Duodenal mucosa (tissue), 2 donors: ENCODE data around the gene SSC4D.
"Not testable (repeated sequence)": the region's sequence is repeated elsewhere in the genome, so short reads cannot be mapped to it uniquely, and the experiment has no call there.

Source experiments
- H3K27ac ChIP-seq: one replicate; pipeline ENCODE4 v1.7.0; 2013; ENCODE audit warnings: low read depth, low read length
- H3K27me3 ChIP-seq, 2 donors: one replicate each; pipeline ENCODE4 v1.7.0; 2013; ENCODE audit warnings: low read length in 2 of 2, control low read depth in 1 of 2; ENCODE audit not compliant: insufficient read depth in 2 of 2, control insufficient read depth in 1 of 2
- H3K36me3 ChIP-seq, 2 donors: one replicate each; pipeline ENCODE4 v1.7.0; 2013; ENCODE audit warnings: low read length in 2 of 2, control low read depth in 1 of 2; ENCODE audit not compliant: insufficient read depth in 2 of 2, control insufficient read depth in 1 of 2
- H3K4me1 ChIP-seq, 2 donors: one replicate each; pipeline ENCODE4 v1.7.0; 2013; ENCODE audit warnings: low read length in 2 of 2, control low read depth in 1 of 2; ENCODE audit not compliant: insufficient read depth in 2 of 2, control insufficient read depth in 1 of 2
- H3K4me3 ChIP-seq, 2 donors: one replicate each; pipeline ENCODE4 v1.7.0; 2013; ENCODE audit warnings: low read length in 2 of 2, low read depth in 1 of 2
- H3K9ac ChIP-seq, 2 donors: one replicate each; pipeline ENCODE4 v1.7.0; 2013; ENCODE audit warnings: low read length in 2 of 2, low read depth in 1 of 2
- H3K9me3 ChIP-seq, 2 donors: one replicate each; pipeline ENCODE4 v1.7.0; 2013; ENCODE audit warnings: low read length in 2 of 2, control low read depth in 1 of 2; ENCODE audit not compliant: control insufficient read depth in 1 of 2

Gene SSC4D

GRCh38 chr7:76369018-76369417 lies 40.5 kb downstream of the SSC4D start:
- Histone ChIP-seq H3K4me1 (peaks cover 9 to 12% of the 10 kb centered on the region in 2 donors), H3K4me3 (no peak overlapping the region), H3K27me3 (no peaks in the 10 kb centered on the region), H3K9me3 (no peaks in the 10 kb centered on the region), H3K9ac (no peak overlapping the region), H3K27ac (no peak overlapping the region), H3K36me3 (no peaks in the 10 kb centered on the region)

- Histone ChIP-seq H3K4me1 (peaks cover 10 to 14% of the 10 kb centered on the region in 2 donors), H3K27ac (no peak overlapping the region), H3K36me3 (no peaks in the 10 kb centered on the region), H3K9me3 (no peaks in the 10 kb centered on the region), H3K4me3 (no peak overlapping the region), H3K27me3 (no peaks in the 10 kb centered on the region), H3K9ac (no peak overlapping the region)
These were observed 41.3 kb downstream of the SSC4D start for GRCh38 chr7:76368190-76368589.

GRCh38 chr7:76364198-76364584 lies 45.3 kb downstream of the SSC4D start:
- Histone ChIP-seq H3K36me3 (no peaks in the 10 kb centered on the region), H3K27me3 (no peaks in the 10 kb centered on the region), H3K4me3 (peak overlapping the region; percentile 26 to 36), H3K27ac (peak overlapping the region; percentile 41), H3K4me1 (peaks cover 15 to 17% of the 10 kb centered on the region in 2 donors), H3K9ac (peak overlapping the region; percentile 2 to 21), H3K9me3 (no peaks in the 10 kb centered on the region)

- Histone ChIP-seq H3K27ac (peak overlapping the region; percentile 41), H3K4me1 (peaks cover 15 to 17% of the 10 kb centered on the region in 2 donors)
- not testable (repeated sequence) for H3K4me3 ChIP-seq, H3K9me3 ChIP-seq, H3K9ac ChIP-seq, H3K36me3 ChIP-seq, H3K27me3 ChIP-seq
These were observed 45.7 kb downstream of the SSC4D start for GRCh38 chr7:76363754-76364153.

GRCh38 chr7:76359978-76360638 lies 49.4 kb downstream of the SSC4D start:
- H3K9ac ChIP-seq = peak overlapping the region; percentile 94 to 98

GRCh38 chr7:76359111-76359977 lies 50.2 kb downstream of the SSC4D start:
- no peaks in the 10 kb centered on the region for H3K9me3 ChIP-seq
- peak overlapping the region; percentile 99 for H3K27ac ChIP-seq
- H3K27me3 ChIP-seq = no peaks in the 10 kb centered on the region
- H3K4me3 ChIP-seq = peak overlapping the region; percentile 83 to 98
- peak overlapping the region; percentile 94 to 98 for H3K9ac ChIP-seq
- H3K4me1 ChIP-seq = peaks cover 27 to 32% of the 10 kb centered on the region in 2 donors
- peaks cover 0 to 5% of the 10 kb centered on the region in 2 donors for H3K36me3 ChIP-seq

More at GRCh38 chr7:76359978-76360638, 49.4 kb downstream of the SSC4D start:
- Histone ChIP-seq H3K27ac (no peak overlapping the region), H3K4me3 (peak overlapping the region in 1 of 2 donors; percentile 98), H3K27me3 (no peaks in the 10 kb centered on the region), H3K36me3 (peaks cover 0 to under 1% of the 10 kb centered on the region in 2 donors), H3K9me3 (no peaks in the 10 kb centered on the region), H3K4me1 (peaks cover 32 to 33% of the 10 kb centered on the region in 2 donors)

GRCh38 chr7:76358481-76359110 lies 50.9 kb downstream of the SSC4D start, which contains the start of gene YWHAG:
TSS of gene YWHAG (minus strand) at chr7:76358991. CDS start at chr7:76358808, 183 bp downstream.
- peak within 1 kb of the TSS; percentile 99 for H3K27ac ChIP-seq
- peaks cover 23 to 27% of the 10 kb centered on the region in 2 donors for H3K4me1 ChIP-seq
- H3K9ac ChIP-seq = peak within 1 kb of the TSS; percentile 95 to 98
- no peaks in the 10 kb centered on the region for H3K9me3 ChIP-seq
- no peaks in the 10 kb centered on the region for H3K27me3 ChIP-seq
- H3K4me3 ChIP-seq = peak within 1 kb of the TSS; percentile 83 to 98
- H3K36me3 ChIP-seq = peaks cover 0 to 5% of the 10 kb centered on the region in 2 donors

GRCh38 chr7:76358011-76358480 lies 51.5 kb downstream of the SSC4D start:
- no peaks in the 10 kb centered on the region for H3K27me3 ChIP-seq
- H3K36me3 ChIP-seq = peaks cover 0 to 5% of the 10 kb centered on the region in 2 donors
- peak overlapping the region; percentile 95 to 98 for H3K9ac ChIP-seq
- peak overlapping the region; percentile 99 for H3K27ac ChIP-seq
- no peaks in the 10 kb centered on the region for H3K9me3 ChIP-seq
- H3K4me3 ChIP-seq = peak overlapping the region; percentile 83 to 98
- peaks cover 23 to 27% of the 10 kb centered on the region in 2 donors for H3K4me1 ChIP-seq

- Histone ChIP-seq H3K4me1 (peaks cover 23 to 27% of the 10 kb centered on the region in 2 donors), H3K27ac (peak overlapping the region; percentile 99), H3K4me3 (peak overlapping the region; percentile 83 to 98)
These were observed 52.0 kb downstream of the SSC4D start for GRCh38 chr7:76357475-76358010.

More at GRCh38 chr7:76357475-76358010, 52.0 kb downstream of the SSC4D start:
- H3K9ac ChIP-seq = peak overlapping the region; percentile 95 to 98
- peaks cover 0 to 5% of the 10 kb centered on the region in 2 donors for H3K36me3 ChIP-seq
- H3K27me3 ChIP-seq = no peaks in the 10 kb centered on the region
- H3K9me3 ChIP-seq = no peaks in the 10 kb centered on the region
